Naive thymus-derived CD4-positive, alpha-beta T cell (primary cell): Measurements from ENCODE around the gene TNS3. TPM values are rescaled to one million over a fixed set of nuclear protein-coding genes. Genes with fewer than 3 reads are reported as not detected.
"Not testable (repeated sequence)": the region's sequence is repeated elsewhere in the genome, so short reads cannot be mapped to it uniquely, and the experiment has no call there.

Experiments
- ATAC-seq: fragments of 150-1000 bp; cut with Tn5 transposase; 2 replicates; pipeline ENCODE4 v1.10.0; 2021; ENCODE audit warnings: mild to moderate bottlenecking, moderate library complexity
- CTCF ChIA-PET: fragments of 350-600 bp; sonication (Branson Sonifier 250); formaldehyde crosslinking; loops from one replicate; lab custom pipeline; 2021; ENCODE audit warnings: antibody characterized with exemption; lab: Charles Lee
- POLR2A ChIA-PET: fragments of 350-600 bp; sonication (Branson Sonifier 250); formaldehyde crosslinking; loops from one replicate; lab custom pipeline; 2021; ENCODE audit warnings: antibody characterized with exemption, inconsistent platforms; lab: Charles Lee
- DNase-seq, 9 donors: peaks; one replicate each; pipeline versions ENCODE4 v3.0.0 to v3.0.0-alpha.2; 2020 to 2022; ENCODE audit warnings: mixed read lengths in 1 of 9
- H3K27ac ChIP-seq: one replicate; pipeline ENCODE4 v1.7.0; 2013; ENCODE audit warnings: mild to moderate bottlenecking, low read depth, low read length, moderate library complexity
- H3K27me3 ChIP-seq, 2 donors: one replicate each; pipeline ENCODE4 v1.7.0; 2013; ENCODE audit warnings: low read length in 2 of 2, mild to moderate bottlenecking in 2 of 2, moderate library complexity in 2 of 2; ENCODE audit not compliant: control insufficient read depth in 2 of 2, insufficient read depth in 2 of 2
- H3K36me3 ChIP-seq, 3 experiments: 1 replicate in 2 of 3; 2 replicates in 1 of 3; pipeline ENCODE4 v1.7.0; 2013; ENCODE audit warnings: low read length in 3 of 3, mild to moderate bottlenecking in 3 of 3, moderate library complexity in 1 of 3; ENCODE audit not compliant: insufficient read depth in 3 of 3, control insufficient read depth in 2 of 3
- H3K4me1 ChIP-seq, 2 donors: one replicate each; pipeline ENCODE4 v1.7.0; 2013; ENCODE audit warnings: low read length in 2 of 2, mild to moderate bottlenecking in 2 of 2, moderate library complexity in 1 of 2; ENCODE audit not compliant: control insufficient read depth in 2 of 2, insufficient read depth in 2 of 2
- H3K4me3 ChIP-seq: 2 replicates; pipeline ENCODE4 v1.7.0; 2013; ENCODE audit warnings: mild to moderate bottlenecking, low read length
- H3K9me3 ChIP-seq, 3 experiments: 1 replicate in 2 of 3; 2 replicates in 1 of 3; pipeline ENCODE4 v1.7.0; 2013; ENCODE audit warnings: low read length in 3 of 3; ENCODE audit not compliant: control insufficient read depth in 2 of 3
- H3K27ac Mint-ChIP-seq, 9 donors: one replicate each; pipeline ENCODE4 v1.8.0; 2020 to 2022; ENCODE audit warnings: mixed read lengths in 9 of 9, mild to moderate bottlenecking in 8 of 9, moderate library complexity in 5 of 9, inconsistent platforms in 2 of 9
- H3K27me3 Mint-ChIP-seq, 5 donors: one replicate each; pipeline ENCODE4 v1.8.0; 2021 to 2022; ENCODE audit warnings: mixed read lengths in 5 of 5, mild to moderate bottlenecking in 1 of 5
- H3K36me3 Mint-ChIP-seq, 5 donors: one replicate each; pipeline ENCODE4 v1.8.0; 2020 to 2022; ENCODE audit warnings: mixed read lengths in 5 of 5, mild to moderate bottlenecking in 3 of 5, inconsistent platforms in 1 of 5
- H3K4me1 Mint-ChIP-seq, 7 donors: one replicate each; pipeline ENCODE4 v1.8.0; 2020 to 2022; ENCODE audit warnings: mixed read lengths in 7 of 7, mild to moderate bottlenecking in 3 of 7, inconsistent platforms in 1 of 7
- H3K4me3 Mint-ChIP-seq, 10 donors: one replicate each; pipeline ENCODE4 v1.8.0; 2020 to 2022; ENCODE audit warnings: mild to moderate bottlenecking in 10 of 10, mixed read lengths in 10 of 10, moderate library complexity in 6 of 10, inconsistent platforms in 2 of 10
- H3K9me3 Mint-ChIP-seq, 11 donors: one replicate each; pipeline ENCODE4 v1.8.0; 2020 to 2022; ENCODE audit warnings: mixed read lengths in 11 of 11, mild to moderate bottlenecking in 4 of 11, inconsistent platforms in 1 of 11, moderate library complexity in 1 of 11
- intact Hi-C, 2 donors: fragments of 100-400 bp; cut with micrococcal nuclease; formaldehyde crosslinking; loops; one replicate each; pipeline ENCODE4 v1.15.1; 2023
- polyA plus RNA-seq, 2 donors: library from polyadenylated mRNA; unstranded; fragments of 300-500 nt; fragmentation: Illumina TruSeq; gene quantifications; one replicate each; pipeline ENCODE4 v1.2.3, GENCODE V29; 2021
- total RNA-seq, 6 experiments: library from RNA in 5 of 6; stranded (reverse) in 5 of 6; gene quantifications; 1 replicate in 5 of 6; 2 replicates in 1 of 6; pipeline ENCODE4 v1.2.3 and lab custom pipeline; 2021 to 2026

The TNS3 gene
- total and polyA plus RNA-seq, 7 experiments from 2014 or later: 0.85 to 38.3 (median 2.6) TPM; not detected in 2

DNA sequence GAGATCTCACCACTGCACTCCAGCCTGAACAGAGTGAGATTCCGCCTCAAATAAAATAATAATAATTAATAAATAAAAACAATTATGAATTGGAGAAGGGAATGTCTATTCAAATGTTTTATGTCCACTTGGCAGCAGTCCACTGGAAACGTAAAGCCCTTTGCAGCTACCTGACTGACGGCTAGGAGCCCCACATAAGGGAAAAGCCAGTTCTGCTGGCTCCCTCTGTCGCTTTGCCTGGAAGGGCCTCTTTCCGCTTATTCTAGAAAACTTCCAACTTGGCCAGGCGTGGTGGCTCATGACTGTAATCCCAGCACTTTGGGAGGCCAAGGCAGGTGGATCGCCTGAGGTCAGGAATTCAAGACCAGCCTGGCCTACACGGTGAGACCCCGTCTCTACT, 6.1 kb upstream of the TNS3 start:
- peaks cover 0 to 6% (median 0%) of the 10 kb centered on the region in 7 donors for H3K4me1 Mint-ChIP-seq
- no peak overlapping the region for H3K27ac Mint-ChIP-seq
- Histone ChIP-seq H3K4me1 (no peaks in the 10 kb centered on the region), H3K27ac (no peak overlapping the region), H3K36me3 (no peaks in the 10 kb centered on the region), H3K27me3 (no peaks in the 10 kb centered on the region), H3K4me3 (no peak overlapping the region), H3K9me3 (no peaks in the 10 kb centered on the region)
- peaks cover 0 to 8% (median 2%) of the 10 kb centered on the region in 11 donors for H3K9me3 Mint-ChIP-seq
- intact Hi-C loops: no loop called here
- no peak overlapping the region for H3K4me3 Mint-ChIP-seq
- DNase-seq (no peak), ATAC-seq (no peak)
- ChIA-PET POLR2A (no interaction called here), CTCF (no interaction called here)
- H3K27me3 Mint-ChIP-seq: peaks cover 8 to 18% (median 13%) of the 10 kb centered on the region in 5 donors
- no peaks in the 10 kb centered on the region for H3K36me3 Mint-ChIP-seq

DNA sequence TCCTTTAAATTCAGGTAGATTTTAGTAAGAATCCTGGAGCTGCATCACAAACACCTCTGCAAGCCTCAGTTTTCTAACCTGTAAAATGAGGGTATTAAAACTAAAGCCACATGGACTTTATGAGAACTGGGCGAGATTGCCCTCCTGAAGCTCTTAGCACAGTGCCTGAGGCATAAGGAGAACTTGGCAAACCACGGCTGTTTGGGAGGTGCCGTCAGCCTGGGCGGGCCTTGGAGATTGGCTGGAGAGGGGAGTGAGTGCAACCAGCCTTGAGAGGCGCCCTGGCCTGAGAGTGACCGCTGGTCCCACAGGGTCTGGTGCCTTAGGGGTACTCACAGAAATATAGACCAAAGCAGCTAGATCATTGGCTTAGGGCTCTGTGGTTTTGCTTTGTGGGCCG, 5.4 kb upstream of the TNS3 start:
- Mint-ChIP-seq H3K27ac (no peak overlapping the region), H3K27me3 (peaks cover 14 to 24% (median 19%) of the 10 kb centered on the region in 5 donors), H3K9me3 (peaks cover 0 to 8% (median 2%) of the 10 kb centered on the region in 11 donors), H3K4me3 (no peak overlapping the region), H3K4me1 (peaks cover 0 to 6% (median 0%) of the 10 kb centered on the region in 7 donors), H3K36me3 (no peaks in the 10 kb centered on the region)
- DNase-seq (no peak), ATAC-seq (no peak)
- Histone ChIP-seq H3K36me3 (no peaks in the 10 kb centered on the region), H3K4me3 (no peak overlapping the region), H3K27ac (no peak overlapping the region), H3K9me3 (no peaks in the 10 kb centered on the region), H3K27me3 (no peaks in the 10 kb centered on the region), H3K4me1 (no peaks in the 10 kb centered on the region)
- CTCF ChIA-PET: no interaction called here
- intact Hi-C loops: no loop called here
- POLR2A ChIA-PET: no interaction called here

GRCh38 chr7:47586925-47587324, 5.0 kb upstream of the TNS3 start:
- Mint-ChIP-seq H3K4me3 (no peak overlapping the region), H3K27ac (no peak overlapping the region), H3K27me3 (peaks cover 17 to 26% (median 22%) of the 10 kb centered on the region in 5 donors), H3K9me3 (peaks cover 0 to 8% (median 2%) of the 10 kb centered on the region in 11 donors), H3K36me3 (no peaks in the 10 kb centered on the region), H3K4me1 (peaks cover 0 to 6% (median 0%) of the 10 kb centered on the region in 7 donors)
- Histone ChIP-seq H3K27ac (no peak overlapping the region), H3K9me3 (no peaks in the 10 kb centered on the region), H3K27me3 (no peaks in the 10 kb centered on the region), H3K36me3 (no peaks in the 10 kb centered on the region), H3K4me1 (no peaks in the 10 kb centered on the region), H3K4me3 (no peak overlapping the region)
- POLR2A ChIA-PET: no interaction called here
- ATAC-seq (no peak), DNase-seq (no peak)
- CTCF ChIA-PET: no interaction called here
- intact Hi-C loops: no loop called here

DNA sequence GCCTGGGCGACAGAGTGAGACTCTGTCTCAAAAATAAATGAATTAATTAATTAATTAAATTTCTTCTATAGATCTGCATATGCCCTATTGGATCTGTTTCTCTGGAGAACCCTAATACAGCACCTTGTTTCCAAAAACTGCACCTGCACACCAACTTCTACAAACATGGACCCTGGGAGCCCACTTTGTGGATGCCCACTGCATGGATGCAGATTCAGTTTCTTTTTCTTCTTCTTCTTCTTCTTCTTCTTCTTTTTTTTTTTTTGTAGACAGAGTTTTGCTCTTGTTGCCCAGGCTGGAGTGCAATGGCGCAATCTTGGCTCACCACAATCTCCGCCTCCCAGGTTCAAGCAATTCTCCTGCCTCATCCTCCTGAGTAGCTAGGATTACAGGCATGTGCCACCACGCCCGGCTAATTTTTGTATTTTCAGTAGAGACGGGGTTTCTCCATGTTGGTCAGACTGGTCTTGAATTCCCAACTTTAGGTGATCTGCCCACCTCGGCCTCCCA, 4.3 kb upstream of the TNS3 start:
- H3K27me3 ChIP-seq, H3K36me3 Mint-ChIP-seq, H3K4me1 ChIP-seq, H3K27ac Mint-ChIP-seq, intact Hi-C loops, H3K9me3 ChIP-seq, ATAC-seq, H3K4me3 Mint-ChIP-seq, H3K27ac ChIP-seq, H3K9me3 Mint-ChIP-seq, H3K4me1 Mint-ChIP-seq, CTCF ChIA-PET, H3K4me3 ChIP-seq, POLR2A ChIA-PET, H3K36me3 ChIP-seq, DNase-seq: not testable (repeated sequence)
- peaks cover 21 to 26% (median 22%) of the 10 kb centered on the region in 5 donors for H3K27me3 Mint-ChIP-seq

DNA sequence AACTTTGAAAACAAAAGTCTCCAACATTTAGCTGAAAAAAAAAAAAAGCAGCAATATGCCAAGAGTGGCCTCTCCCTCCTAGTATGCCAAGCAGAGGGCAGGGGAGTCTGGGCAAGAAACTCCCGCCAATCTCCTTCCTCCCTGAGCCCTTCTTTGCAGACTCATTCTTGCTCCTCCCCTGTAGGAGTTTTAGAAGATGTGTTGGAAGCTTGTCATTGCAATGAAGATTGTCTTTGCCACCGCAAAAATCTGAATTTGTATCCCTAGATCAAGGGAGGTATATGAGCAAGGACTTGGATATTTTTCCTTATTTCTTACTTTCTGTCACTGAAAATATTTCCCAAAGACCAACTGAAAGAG, 2.6 kb upstream of the TNS3 start:
- CTCF ChIA-PET: no interaction called here
- H3K9me3 Mint-ChIP-seq: peaks cover 0 to 8% (median 2%) of the 10 kb centered on the region in 11 donors
- no peak overlapping the region for H3K27ac Mint-ChIP-seq

GRCh38 chr7:47583739-47584535, 2.0 kb upstream of the TNS3 start:
- peaks cover 0 to 12% (median under 1%) of the 10 kb centered on the region in 7 donors for H3K4me1 Mint-ChIP-seq
- intact Hi-C loops: no loop called here
- ChIA-PET POLR2A (no interaction called here), CTCF (no interaction called here)
- Histone ChIP-seq H3K4me3 (no peak overlapping the region), H3K27ac (no peak overlapping the region), H3K4me1 (no peaks in the 10 kb centered on the region), H3K27me3 (no peaks in the 10 kb centered on the region), H3K9me3 (no peaks in the 10 kb centered on the region), H3K36me3 (no peaks in the 10 kb centered on the region)
- H3K27me3 Mint-ChIP-seq: peaks cover 29 to 41% (median 38%) of the 10 kb centered on the region in 5 donors
- H3K27ac Mint-ChIP-seq: no peak overlapping the region
- H3K36me3 Mint-ChIP-seq: no peaks in the 10 kb centered on the region
- H3K4me3 Mint-ChIP-seq: no peak overlapping the region
- no peak for ATAC-seq
- H3K9me3 Mint-ChIP-seq: peaks cover 0 to 8% (median 2%) of the 10 kb centered on the region in 11 donors
- DNase-seq: no peak

More for the DNA sequence above, 2.6 kb upstream of the TNS3 start:
- H3K36me3 ChIP-seq: no peaks in the 10 kb centered on the region
- no peaks in the 10 kb centered on the region for H3K9me3 ChIP-seq
- ATAC-seq (no peak), DNase-seq (no peak)
- no peak overlapping the region for H3K4me3 ChIP-seq
- Mint-ChIP-seq H3K4me1 (peaks cover 0 to 11% (median 0%) of the 10 kb centered on the region in 7 donors), H3K27me3 (peaks cover 29 to 40% (median 38%) of the 10 kb centered on the region in 5 donors), H3K36me3 (no peaks in the 10 kb centered on the region), H3K4me3 (no peak overlapping the region)
- intact Hi-C loops: no loop called here
- H3K27ac ChIP-seq: no peak overlapping the region
- H3K27me3 ChIP-seq: no peaks in the 10 kb centered on the region
- POLR2A ChIA-PET: no interaction called here
- H3K4me1 ChIP-seq: no peaks in the 10 kb centered on the region
